ENCODE results near the gene PSPC1. TPM values are rescaled to one million over a fixed set of nuclear protein-coding genes. Genes with fewer than 3 reads are reported as not detected.
"Not testable (repeated sequence)": the region's sequence is repeated elsewhere in the genome, so short reads cannot be mapped to it uniquely, and the experiment has no call there.

The PSPC1 gene
- polyA plus RNA-seq, 6 donors from 2014 or later = 19.9 to 51.7 (median 34.4) TPM

DNA sequence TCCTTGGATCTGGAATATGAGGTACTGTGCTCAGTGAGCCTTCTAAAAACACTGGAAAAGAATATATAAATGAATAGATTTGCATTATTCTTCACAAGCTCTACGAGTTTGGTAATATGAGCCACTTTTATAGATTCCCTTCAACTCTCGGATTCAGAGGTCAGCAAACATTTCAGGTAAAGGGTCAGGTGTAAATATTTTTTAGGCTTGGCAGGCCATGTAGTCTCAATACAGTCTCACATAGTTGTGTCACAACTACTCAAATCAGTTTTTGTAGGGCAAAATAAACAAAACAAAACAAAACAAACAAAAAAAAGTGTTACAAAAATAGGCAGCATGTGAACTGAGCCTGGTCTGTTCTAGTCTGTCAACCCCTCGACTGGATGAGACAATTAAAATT lies 57.4 kb downstream of the PSPC1 start:
- ATAC-seq (ENCODE audit: low read depth in 2 of 2) (no peak), DNase-seq (no peak)
- Mint-ChIP-seq H3K4me3 (no peak overlapping the region), H3K27me3 (no peaks in the 10 kb centered on the region), H3K4me1 (peaks cover 3 to 9% (median 6%) of the 10 kb centered on the region in 3 donors), H3K36me3 (peaks cover 24 to 25% of the 10 kb centered on the region in 2 donors), H3K9me3 (no peaks in the 10 kb centered on the region), H3K27ac (peak overlapping the region in 1 of 6 donors; percentile 8)

DNA sequence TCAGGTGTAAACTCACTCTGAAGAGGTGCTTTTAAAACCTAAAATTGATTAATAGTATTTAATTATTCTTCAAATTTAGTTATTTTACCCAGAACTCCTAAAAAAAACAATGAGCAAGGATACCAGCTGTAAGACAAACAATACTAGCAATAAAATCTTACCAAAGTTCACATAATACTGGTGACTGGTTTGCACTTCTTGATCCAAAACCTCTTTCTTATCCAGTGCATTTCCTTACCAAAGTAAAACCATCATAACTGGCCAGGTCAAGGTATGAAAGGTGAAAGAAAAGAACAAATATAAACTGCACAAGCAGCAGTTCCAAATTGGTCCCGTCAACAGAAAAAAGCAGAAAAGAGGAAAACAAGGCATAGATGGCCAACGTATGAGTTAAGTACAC lies 62.7 kb downstream of the PSPC1 start:
- ATAC-seq (ENCODE audit: low read depth in 2 of 2) (no peak), DNase-seq (no peak)
- Mint-ChIP-seq H3K27me3 (no peaks in the 10 kb centered on the region), H3K4me1 (peaks cover 0 to 4% (median 3%) of the 10 kb centered on the region in 3 donors), H3K27ac (no peak overlapping the region), H3K9me3 (no peaks in the 10 kb centered on the region), H3K36me3 (peaks cover 0 to 19% of the 10 kb centered on the region in 2 donors), H3K4me3 (no peak overlapping the region)

DNA sequence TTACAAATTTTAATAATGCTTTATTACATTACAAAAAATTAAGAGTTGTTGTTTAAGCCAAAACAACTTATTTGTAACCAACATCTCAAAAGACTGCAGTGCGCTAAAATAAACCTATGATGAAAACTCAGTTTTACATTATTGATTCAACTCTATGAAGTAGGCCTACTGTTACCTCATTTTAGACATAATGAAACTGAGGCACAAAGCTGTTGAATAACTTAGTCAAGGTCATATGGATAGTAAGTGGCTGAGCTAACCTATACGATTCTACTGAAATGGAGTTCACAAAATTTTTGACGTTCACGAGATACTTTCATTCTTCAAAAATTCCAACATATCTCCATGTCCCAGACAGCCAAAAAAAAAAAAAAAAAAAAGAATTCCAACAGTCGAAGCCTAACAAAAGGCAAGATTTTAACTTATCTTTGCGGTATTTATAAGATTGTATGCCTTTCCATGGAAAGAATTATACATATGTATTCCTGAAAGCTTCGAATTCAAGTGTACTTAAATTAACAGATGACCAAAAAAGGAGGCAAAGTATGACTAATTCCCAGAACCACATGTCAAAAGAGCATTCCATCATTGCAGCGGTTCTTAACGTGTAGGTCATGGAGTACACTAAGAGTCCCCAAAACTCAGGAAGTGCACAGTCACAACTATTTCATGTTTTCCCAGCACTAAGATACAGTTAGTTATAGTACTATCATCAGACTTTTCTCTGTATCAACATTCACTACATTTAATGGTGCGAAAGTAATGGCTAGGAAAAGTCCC lies 69.4 kb downstream of the PSPC1 start:
- Mint-ChIP-seq H3K27ac (no peak overlapping the region), H3K4me3 (no peak overlapping the region), H3K27me3 (no peaks in the 10 kb centered on the region), H3K9me3 (no peaks in the 10 kb centered on the region), H3K4me1 (peaks cover 0 to 3% (median 0%) of the 10 kb centered on the region in 3 donors), H3K36me3 (peaks cover 0 to 8% of the 10 kb centered on the region in 2 donors)
- DNase-seq (no peak), ATAC-seq (ENCODE audit: low read depth in 2 of 2) (no peak)

DNA sequence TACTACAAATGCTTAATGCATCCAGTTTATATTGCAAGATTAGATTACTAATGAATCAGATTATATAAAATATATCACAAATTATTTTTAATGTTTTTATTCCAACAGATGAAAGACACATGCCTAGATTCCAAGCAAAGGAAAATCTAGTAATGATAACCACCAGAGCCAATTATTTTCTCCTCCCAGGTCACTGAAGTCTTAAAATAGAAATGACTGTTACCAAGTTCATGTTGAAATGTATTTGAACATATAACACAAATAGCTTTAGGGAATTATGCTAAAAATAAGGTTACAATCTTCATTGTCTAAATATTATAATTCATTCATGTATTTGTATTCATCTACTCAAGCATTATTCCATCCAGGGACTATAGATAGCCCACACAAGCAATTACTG lies 73.0 kb downstream of the PSPC1 start:
- not testable (repeated sequence) for DNase-seq; H3K27ac Mint-ChIP-seq; H3K36me3 Mint-ChIP-seq; ATAC-seq (ENCODE audit: low read depth in 2 of 2); H3K4me3 Mint-ChIP-seq; H3K27me3 Mint-ChIP-seq; H3K4me1 Mint-ChIP-seq; H3K9me3 Mint-ChIP-seq

DNA sequence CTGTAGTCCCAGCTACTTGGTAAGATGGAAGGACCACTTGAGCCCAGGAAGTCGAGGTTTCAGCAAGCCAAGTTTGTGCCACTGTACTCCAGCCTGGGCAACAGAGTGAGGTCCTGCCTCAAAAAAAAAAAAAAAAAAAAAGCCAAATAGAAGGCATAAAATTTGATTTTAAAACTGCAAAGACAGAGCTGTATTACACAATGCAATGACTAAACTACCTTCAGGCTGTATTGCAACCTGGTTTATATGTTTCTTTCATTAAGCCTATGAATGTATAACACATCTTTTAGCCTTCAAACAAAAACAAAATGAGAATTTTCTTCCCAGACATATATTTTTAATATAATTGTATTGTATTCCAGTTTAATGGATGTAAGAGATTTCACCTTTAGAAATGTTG lies 73.7 kb downstream of the PSPC1 start:
- H3K4me3 Mint-ChIP-seq; H3K9me3 Mint-ChIP-seq; DNase-seq; H3K27me3 Mint-ChIP-seq; H3K4me1 Mint-ChIP-seq; ATAC-seq (ENCODE audit: low read depth in 2 of 2); H3K36me3 Mint-ChIP-seq: not testable (repeated sequence)
- H3K27ac Mint-ChIP-seq = peak overlapping the region in 2 of 6 donors; percentile 10 to 30

DNA sequence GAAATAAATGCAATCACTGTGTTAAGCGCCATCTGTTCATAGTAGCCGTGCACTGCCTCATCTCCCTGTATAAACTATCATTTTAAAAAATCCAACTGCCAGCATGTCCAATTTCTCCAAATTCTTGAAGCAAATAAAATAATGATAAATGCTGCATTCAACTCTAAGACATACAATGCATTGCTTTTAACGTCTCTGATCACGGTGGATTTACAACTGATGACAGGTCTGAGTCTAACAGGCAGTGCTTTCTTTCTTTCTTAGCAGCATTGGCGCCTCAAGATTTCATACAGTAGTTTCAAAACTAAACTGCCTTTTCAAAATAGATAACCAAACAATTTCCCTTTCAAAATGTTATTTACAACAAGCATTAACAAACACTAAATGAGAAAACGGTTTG lies 78.5 kb downstream of the PSPC1 start:
- DNase-seq; H3K27ac Mint-ChIP-seq; ATAC-seq (ENCODE audit: low read depth in 2 of 2); H3K4me1 Mint-ChIP-seq; H3K4me3 Mint-ChIP-seq; H3K27me3 Mint-ChIP-seq; H3K9me3 Mint-ChIP-seq; H3K36me3 Mint-ChIP-seq: not testable (repeated sequence)

DNA sequence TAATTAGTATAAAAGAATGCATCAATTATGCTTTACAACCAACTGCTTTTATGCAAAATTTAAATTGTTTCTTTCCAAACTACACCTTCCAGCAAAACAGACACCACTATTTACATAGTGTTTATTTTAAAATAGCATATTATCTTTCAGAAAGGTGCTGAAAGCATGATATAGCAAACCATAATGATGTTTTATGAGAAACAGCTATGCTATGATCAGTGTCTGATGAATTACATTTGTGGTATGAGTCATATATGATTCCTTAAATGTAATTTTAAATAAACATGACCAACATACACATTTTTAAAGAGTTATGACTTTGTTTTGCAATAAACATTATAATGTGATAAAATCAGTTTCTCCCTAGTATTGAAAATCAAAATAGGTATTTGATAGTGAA lies 81.1 kb downstream of the PSPC1 start:
- not testable (repeated sequence) for DNase-seq; H3K36me3 Mint-ChIP-seq; ATAC-seq (ENCODE audit: low read depth in 2 of 2); H3K27me3 Mint-ChIP-seq; H3K27ac Mint-ChIP-seq; H3K9me3 Mint-ChIP-seq; H3K4me3 Mint-ChIP-seq; H3K4me1 Mint-ChIP-seq

DNA sequence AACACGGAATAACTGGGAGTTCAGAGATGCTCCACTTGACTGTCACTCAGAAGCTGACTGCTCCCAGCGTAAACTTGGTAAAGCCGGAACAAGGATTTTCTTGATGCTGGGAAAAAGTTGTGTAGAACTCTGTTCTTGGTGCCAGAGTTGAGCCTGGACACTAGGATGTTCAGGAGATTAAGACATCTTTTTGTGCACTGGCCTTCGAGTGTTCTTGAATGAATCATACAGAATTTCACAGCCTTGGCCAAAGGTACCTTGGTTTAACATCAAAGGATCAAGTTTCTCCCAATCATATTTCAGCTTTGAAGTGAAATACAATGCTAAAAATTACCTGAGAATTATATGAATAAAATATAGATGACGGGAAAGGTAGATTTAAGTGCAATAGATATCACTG lies 81.8 kb downstream of the PSPC1 start:
- not testable (repeated sequence) for H3K27me3 Mint-ChIP-seq; H3K9me3 Mint-ChIP-seq; H3K36me3 Mint-ChIP-seq; DNase-seq; H3K4me1 Mint-ChIP-seq; H3K4me3 Mint-ChIP-seq; ATAC-seq (ENCODE audit: low read depth in 2 of 2)
- peak overlapping the region in 1 of 6 donors; percentile 59 for H3K27ac Mint-ChIP-seq

DNA sequence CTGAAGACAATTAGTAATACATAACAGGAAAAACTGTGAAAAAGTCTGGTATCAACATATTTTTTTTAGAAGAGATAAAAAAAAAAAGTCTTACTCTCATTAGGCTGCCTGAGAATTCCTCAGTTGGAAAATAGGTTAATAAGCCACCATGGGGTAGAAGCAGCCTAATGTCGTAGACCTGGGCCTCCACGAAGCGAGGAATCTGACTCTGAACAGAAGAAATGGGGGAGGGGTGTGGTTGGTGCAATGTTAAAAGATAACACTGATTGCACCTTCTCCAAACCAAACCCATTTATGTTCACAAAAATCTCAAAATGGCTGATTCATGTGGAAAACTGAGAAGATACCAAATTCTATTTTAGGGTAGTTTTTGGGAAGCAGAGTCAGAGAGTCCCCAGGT lies 86.9 kb downstream of the PSPC1 start:
- Mint-ChIP-seq H3K36me3 (peaks cover 11 to 15% of the 10 kb centered on the region in 2 donors), H3K27ac (no peak overlapping the region), H3K4me3 (no peak overlapping the region), H3K9me3 (no peaks in the 10 kb centered on the region), H3K4me1 (peaks cover 0 to 2% (median 0%) of the 10 kb centered on the region in 3 donors), H3K27me3 (no peaks in the 10 kb centered on the region)
- no peak for ATAC-seq (ENCODE audit: low read depth in 2 of 2)
- DNase-seq = no peak

DNA sequence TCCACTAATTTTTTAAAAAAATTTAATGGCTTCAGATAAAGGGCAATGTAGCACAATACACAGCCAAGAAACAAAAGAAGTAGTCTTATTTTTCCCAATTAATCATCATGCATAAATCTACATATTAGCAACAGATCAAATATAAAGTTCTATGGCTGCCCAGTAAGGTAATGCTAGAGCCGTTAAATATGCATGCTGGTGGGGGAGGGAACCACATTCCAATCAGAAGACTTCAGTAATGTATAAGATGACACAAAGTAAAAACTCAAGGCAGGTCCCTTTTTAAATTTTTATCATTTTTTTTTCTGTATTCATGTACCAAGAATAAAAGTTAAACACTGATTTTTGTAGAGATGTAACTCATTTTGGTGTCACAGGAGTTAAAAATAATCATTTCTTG lies 87.3 kb downstream of the PSPC1 start:
- Mint-ChIP-seq H3K9me3 (no peaks in the 10 kb centered on the region), H3K27me3 (no peaks in the 10 kb centered on the region), H3K27ac (no peak overlapping the region), H3K4me1 (peaks cover 0 to 2% (median 0%) of the 10 kb centered on the region in 3 donors), H3K36me3 (peaks cover 15% of the 10 kb centered on the region in 2 donors), H3K4me3 (no peak overlapping the region)
- no peak for ATAC-seq (ENCODE audit: low read depth in 2 of 2)
- DNase-seq = no peak

DNA sequence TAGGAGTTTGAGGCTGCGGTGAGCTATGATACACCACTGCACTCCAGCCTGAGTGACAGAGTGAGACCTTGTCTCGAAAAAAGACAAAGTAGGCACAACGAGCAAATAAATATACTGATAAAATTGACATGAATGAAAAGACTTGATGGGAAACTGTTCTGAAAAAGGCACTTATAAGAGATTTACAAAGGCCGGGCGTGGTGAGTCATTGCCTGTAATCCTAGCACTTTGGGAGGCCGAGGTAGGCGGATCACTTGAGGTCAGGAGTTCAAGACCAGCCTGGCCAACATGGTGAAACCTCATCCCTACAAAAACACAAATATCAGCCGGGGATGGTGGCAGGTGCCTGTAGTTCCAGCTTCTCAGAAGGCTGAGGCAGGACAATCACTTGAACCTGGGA lies 91.3 kb downstream of the PSPC1 start:
- H3K4me3 Mint-ChIP-seq = peak overlapping the region in 1 of 8 donors; percentile 43
- peak overlapping the region in 3 of 6 donors; percentile 36 to 79 (median 38) for H3K27ac Mint-ChIP-seq
- not testable (repeated sequence) for DNase-seq

DNA sequence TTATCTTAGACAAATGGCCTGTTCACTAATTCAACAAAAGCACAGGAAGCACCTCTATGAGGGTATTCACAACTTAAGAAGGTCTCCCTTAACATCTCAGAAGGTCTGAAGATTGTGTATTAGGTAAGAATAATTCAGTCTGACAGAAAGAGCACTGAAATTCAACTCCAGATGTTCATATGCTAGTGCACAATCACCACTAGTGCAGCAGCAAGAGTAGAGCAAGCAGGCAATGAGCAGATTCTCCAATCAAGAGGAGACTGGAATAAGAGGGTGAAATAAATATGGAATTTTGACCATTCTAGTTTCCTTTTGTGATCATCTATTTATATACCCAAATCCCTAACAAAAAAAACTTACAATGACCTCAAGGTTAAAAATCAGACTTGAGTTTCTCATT lies 97.3 kb downstream of the PSPC1 start:
- Mint-ChIP-seq H3K27me3 (no peaks in the 10 kb centered on the region), H3K9me3 (no peaks in the 10 kb centered on the region), H3K27ac (peak overlapping the region in 2 of 6 donors; percentile 52 to 63), H3K36me3 (peaks cover 3 to 4% of the 10 kb centered on the region in 2 donors), H3K4me1 (peaks cover 0 to 9% (median 4%) of the 10 kb centered on the region in 3 donors), H3K4me3 (no peak overlapping the region)
- no peak for ATAC-seq (ENCODE audit: low read depth in 2 of 2)
- no peak for DNase-seq

More for the DNA sequence above, 91.3 kb downstream of the PSPC1 start:
- not testable (repeated sequence) for H3K27me3 Mint-ChIP-seq; H3K4me1 Mint-ChIP-seq; ATAC-seq (ENCODE audit: low read depth in 2 of 2); H3K9me3 Mint-ChIP-seq
- peaks cover 15 to 17% of the 10 kb centered on the region in 2 donors for H3K36me3 Mint-ChIP-seq

DNA sequence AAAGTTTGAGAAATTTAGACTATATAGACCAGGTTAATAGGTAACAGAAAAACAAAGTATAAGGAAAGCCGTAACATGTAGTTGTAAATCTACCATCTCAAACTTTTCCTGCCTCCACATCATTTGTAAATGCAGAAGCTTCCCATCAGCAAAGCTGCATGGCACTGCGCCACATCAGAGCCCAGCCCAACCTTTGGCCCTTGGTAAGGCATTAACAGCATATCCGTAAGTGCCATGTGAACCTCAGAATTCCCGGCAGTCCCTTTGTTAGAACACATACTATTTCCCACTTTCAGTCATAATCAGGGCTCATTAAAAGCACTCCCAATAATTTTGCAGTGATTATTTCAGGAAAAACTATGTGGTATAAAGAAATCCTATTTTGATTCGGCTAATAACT lies 97.7 kb downstream of the PSPC1 start:
- no peak overlapping the region for H3K4me3 Mint-ChIP-seq

DNA sequence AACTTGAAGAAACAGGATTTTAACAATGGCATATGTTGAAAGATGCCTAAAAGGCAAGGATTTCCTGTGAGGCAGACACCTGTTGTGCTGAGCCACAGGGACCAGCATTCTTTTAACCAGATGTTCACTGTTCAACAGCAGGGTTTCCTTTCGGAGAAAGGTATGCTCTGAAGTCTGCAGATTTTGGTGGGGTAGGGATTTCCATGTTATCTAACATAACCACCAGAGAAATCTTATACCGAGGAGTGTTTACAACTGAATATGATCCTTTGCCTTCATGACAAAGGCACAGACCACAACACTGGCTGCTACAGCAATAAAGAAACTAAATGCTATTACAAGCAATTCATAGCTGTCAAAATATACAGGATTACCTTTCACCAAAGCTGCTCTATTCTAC lies 101.2 kb downstream of the PSPC1 start:
- H3K36me3 Mint-ChIP-seq = peaks cover 0 to 4% of the 10 kb centered on the region in 2 donors
- ATAC-seq (ENCODE audit: low read depth in 2 of 2) (no peak), DNase-seq (no peak)
- no peaks in the 10 kb centered on the region for H3K9me3 Mint-ChIP-seq
- no peak overlapping the region for H3K4me3 Mint-ChIP-seq
- peak overlapping the region in 2 of 6 donors; percentile 26 to 53 for H3K27ac Mint-ChIP-seq
- H3K27me3 Mint-ChIP-seq = no peaks in the 10 kb centered on the region
- H3K4me1 Mint-ChIP-seq = peaks cover 0 to 9% (median 4%) of the 10 kb centered on the region in 3 donors

More for the DNA sequence above, 97.7 kb downstream of the PSPC1 start:
- no peak for DNase-seq
- H3K27ac Mint-ChIP-seq = peak overlapping the region in 1 of 6 donors; percentile 63
- no peaks in the 10 kb centered on the region for H3K9me3 Mint-ChIP-seq
- H3K27me3 Mint-ChIP-seq = no peaks in the 10 kb centered on the region
- H3K4me1 Mint-ChIP-seq = peaks cover 0 to 9% (median 4%) of the 10 kb centered on the region in 3 donors
- no peak for ATAC-seq (ENCODE audit: low read depth in 2 of 2)
- H3K36me3 Mint-ChIP-seq = peaks cover 0 to 4% of the 10 kb centered on the region in 2 donors

Data from naive B cell (primary cell).